DMS114 treated with DMSO at 0.1 percent for 48 hours (cell line): Measurements from ENCODE around the gene ABCA4.

Source experiments
- DNase-seq: peaks from one replicate; lab custom pipeline; 2025; ENCODE audit not compliant: unreplicated experiment; lab: John Stamatoyannopoulos, UW

The ABCA4 gene

GRCh38 chr1:93980320-93981273 lies 140.4 kb downstream of the ABCA4 start:
- no peak for DNase-seq

GRCh38 chr1:93979718-93980319 lies 141.1 kb downstream of the ABCA4 start:
- no peak for DNase-seq

- DNase-seq, result no peak
These were observed 141.8 kb downstream of the ABCA4 start for GRCh38 chr1:93979040-93979717.

- DNase-seq, result no peak
These were observed 143.4 kb downstream of the ABCA4 start for GRCh38 chr1:93977598-93977945.

- DNase-seq, result no peak
These were observed 144.0 kb downstream of the ABCA4 start for GRCh38 chr1:93976711-93977597.

- no peak for DNase-seq
These were observed 144.7 kb downstream of the ABCA4 start for GRCh38 chr1:93976291-93976690.

GRCh38 chr1:93972341-93972740 lies 148.6 kb downstream of the ABCA4 start:
- DNase-seq, result no peak

GRCh38 chr1:93969887-93970286 lies 151.1 kb downstream of the ABCA4 start:
- DNase-seq, result no peak

GRCh38 chr1:93969371-93969770 lies 151.6 kb downstream of the ABCA4 start:
- DNase-seq, result no peak

- no peak for DNase-seq
These were observed 153.6 kb downstream of the ABCA4 start for GRCh38 chr1:93967306-93967705.

GRCh38 chr1:93965888-93966287 lies 155.1 kb downstream of the ABCA4 start:
- no peak for DNase-seq

- DNase-seq, result no peak
These were observed 155.7 kb downstream of the ABCA4 start for GRCh38 chr1:93965256-93965655.

- DNase-seq, result no peak
These were observed 156.2 kb downstream of the ABCA4 start for GRCh38 chr1:93964777-93965200.

- no peak for DNase-seq
These were observed 156.7 kb downstream of the ABCA4 start for GRCh38 chr1:93964096-93964776.

- DNase-seq, result no peak
These were observed 157.4 kb downstream of the ABCA4 start for GRCh38 chr1:93963585-93963984.

- no peak for DNase-seq
These were observed 159.0 kb downstream of the ABCA4 start for GRCh38 chr1:93961906-93962305.

GRCh38 chr1:93961443-93961842 lies 159.5 kb downstream of the ABCA4 start:
- no peak for DNase-seq

GRCh38 chr1:93960641-93961147 lies 160.3 kb downstream of the ABCA4 start:
- no peak for DNase-seq

GRCh38 chr1:93959413-93959812 lies 161.5 kb downstream of the ABCA4 start:
- DNase-seq, result no peak

GRCh38 chr1:93958726-93959100 lies 162.2 kb downstream of the ABCA4 start:
- no peak for DNase-seq
